Dendritic cell treated with granulocyte-macrophage colony-stimulating factor and Interleukin-4, amounts not matched to agents 40 ng/mL and 50 ng/mL, for 4 days (primary cell): ENCODE measurements around the gene SRGAP1.
"Not testable (repeated sequence)": the region's sequence is repeated elsewhere in the genome, so short reads cannot be mapped to it uniquely, and the experiment has no call there.

ENCODE experiments used
- H3K27ac Mint-ChIP-seq: one replicate; pipeline ENCODE4 v1.8.0; 2022; ENCODE audit warnings: mild to moderate bottlenecking, mixed read lengths
- H3K27me3 Mint-ChIP-seq: one replicate; pipeline ENCODE4 v1.8.0; 2022; ENCODE audit warnings: mild to moderate bottlenecking, mixed read lengths
- H3K36me3 Mint-ChIP-seq: one replicate; pipeline ENCODE4 v1.8.0; 2022; ENCODE audit warnings: low read depth, mixed read lengths
- H3K4me1 Mint-ChIP-seq: one replicate; pipeline ENCODE4 v1.8.0; 2022; ENCODE audit warnings: low read depth, mixed read lengths
- H3K4me3 Mint-ChIP-seq: one replicate; pipeline ENCODE4 v1.8.0; 2022; ENCODE audit warnings: mild to moderate bottlenecking, moderate library complexity, mixed read lengths
- H3K9me3 Mint-ChIP-seq: one replicate; pipeline ENCODE4 v1.8.0; 2022; ENCODE audit warnings: mixed read lengths
- intact Hi-C: fragments of 100-400 bp; cut with micrococcal nuclease; formaldehyde crosslinking; loops from one replicate; pipeline ENCODE4 v1.15.0; 2022

SRGAP1 gene

DNA sequence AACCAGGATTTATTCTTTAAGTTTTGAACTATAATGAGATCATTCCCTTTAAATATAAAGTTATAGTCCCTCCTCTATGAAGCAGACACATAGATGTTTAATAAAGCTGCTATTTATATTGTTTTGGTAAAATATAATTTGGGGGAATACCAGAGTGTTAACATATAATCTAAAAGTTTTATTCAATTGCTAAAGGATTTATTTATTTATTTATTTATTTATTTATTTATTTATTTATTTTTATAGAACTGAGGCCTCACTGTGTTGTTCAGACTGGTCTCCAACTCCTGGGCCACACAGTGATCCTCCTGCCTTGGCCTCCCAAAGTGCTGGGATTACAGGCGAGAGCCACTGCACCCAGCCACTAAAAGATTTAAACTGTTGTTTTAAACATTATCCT lies 278.9 kb downstream of the SRGAP1 start:
- Mint-ChIP-seq H3K36me3 (peaks cover 29% of the 10 kb centered on the region), H3K9me3 (no peaks in the 10 kb centered on the region), H3K27ac (no peak overlapping the region), H3K4me3 (no peak overlapping the region), H3K27me3 (peaks cover 4% of the 10 kb centered on the region), H3K4me1 (no peaks in the 10 kb centered on the region)
- intact Hi-C loops = no loop called here

DNA sequence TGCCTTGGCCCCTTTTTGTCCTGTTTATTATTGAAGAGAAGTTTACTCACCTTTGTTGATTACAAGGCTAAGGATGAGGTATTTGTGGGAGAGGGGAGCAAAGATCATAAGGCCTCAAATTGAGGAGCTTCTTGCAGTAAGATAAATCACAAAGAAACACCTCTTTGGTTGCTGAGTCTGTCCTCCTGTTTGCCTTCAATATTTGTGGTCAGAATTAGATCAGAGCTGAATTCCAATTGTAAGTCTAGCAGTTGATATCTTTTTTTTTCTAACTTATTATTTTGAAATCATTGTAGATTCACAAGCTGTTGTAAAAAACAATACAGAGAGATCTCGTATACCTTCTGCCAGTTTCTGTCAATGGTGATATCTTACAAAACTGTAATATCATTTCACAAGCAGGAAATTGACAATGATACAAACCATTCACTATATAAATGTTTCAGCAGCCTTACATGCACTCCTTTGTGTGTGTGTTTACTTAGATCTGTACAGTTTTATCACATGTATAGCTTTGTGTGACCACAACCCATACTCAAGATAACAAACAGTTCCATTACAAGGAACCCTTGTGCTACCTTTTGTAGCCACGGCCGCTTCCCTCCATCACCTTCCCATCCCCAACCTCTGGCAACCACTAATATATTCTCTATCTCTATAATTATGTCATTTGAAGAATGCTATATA lies 280.2 kb downstream of the SRGAP1 start:
- peaks cover 4% of the 10 kb centered on the region for H3K27me3 Mint-ChIP-seq
- no peak overlapping the region for H3K4me3 Mint-ChIP-seq
- intact Hi-C loops = no loop called here
- H3K4me1 Mint-ChIP-seq = no peaks in the 10 kb centered on the region
- H3K27ac Mint-ChIP-seq = no peak overlapping the region
- H3K9me3 Mint-ChIP-seq = peaks cover 6% of the 10 kb centered on the region
- H3K36me3 Mint-ChIP-seq = peaks cover 36% of the 10 kb centered on the region

DNA sequence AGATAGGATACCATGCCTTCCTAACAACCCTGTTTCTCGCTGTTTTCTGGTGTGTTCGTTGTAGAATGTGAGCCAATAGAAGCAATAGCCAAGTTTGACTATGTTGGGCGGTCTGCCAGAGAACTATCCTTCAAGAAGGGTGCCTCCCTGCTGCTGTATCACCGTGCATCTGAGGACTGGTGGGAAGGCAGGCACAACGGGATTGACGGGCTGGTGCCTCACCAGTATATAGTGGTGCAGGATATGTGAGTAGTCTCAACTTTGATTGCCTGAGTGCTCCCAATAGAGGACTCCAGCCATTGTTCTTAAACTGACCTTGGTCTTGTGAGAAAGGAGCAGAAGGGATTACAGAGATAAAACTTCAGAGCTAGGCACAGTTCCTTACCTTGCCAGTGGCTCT lies 281.4 kb downstream of the SRGAP1 start:
- intact Hi-C loops = no loop called here
- Mint-ChIP-seq H3K36me3 (peaks cover 39% of the 10 kb centered on the region), H3K27me3 (peaks cover 1% of the 10 kb centered on the region), H3K27ac (no peak overlapping the region), H3K9me3 (peaks cover 16% of the 10 kb centered on the region), H3K4me1 (peaks cover under 1% of the 10 kb centered on the region), H3K4me3 (no peak overlapping the region)

DNA sequence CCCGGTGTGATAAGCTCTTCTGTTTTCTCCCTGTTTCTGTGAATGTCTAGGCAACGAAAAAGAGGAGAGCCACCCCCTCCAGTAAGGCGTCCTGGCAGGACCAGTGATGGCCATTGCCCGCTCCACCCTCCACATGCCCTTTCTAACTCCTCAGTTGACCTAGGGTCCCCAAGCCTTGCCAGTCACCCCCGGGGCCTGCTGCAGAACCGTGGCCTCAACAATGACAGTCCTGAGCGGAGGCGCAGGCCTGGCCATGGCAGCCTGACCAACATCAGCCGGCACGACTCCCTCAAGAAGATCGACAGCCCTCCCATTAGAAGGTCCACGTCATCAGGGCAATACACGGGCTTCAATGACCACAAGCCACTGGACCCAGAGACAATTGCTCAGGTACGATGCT lies 283.3 kb downstream of the SRGAP1 start:
- H3K4me1 Mint-ChIP-seq = peaks cover 10% of the 10 kb centered on the region
- intact Hi-C loops = no loop called here
- peaks cover 44% of the 10 kb centered on the region for H3K36me3 Mint-ChIP-seq
- H3K27me3 Mint-ChIP-seq = no peaks in the 10 kb centered on the region
- no peak overlapping the region for H3K27ac Mint-ChIP-seq
- H3K9me3 Mint-ChIP-seq = peaks cover 26% of the 10 kb centered on the region
- no peak overlapping the region for H3K4me3 Mint-ChIP-seq

DNA sequence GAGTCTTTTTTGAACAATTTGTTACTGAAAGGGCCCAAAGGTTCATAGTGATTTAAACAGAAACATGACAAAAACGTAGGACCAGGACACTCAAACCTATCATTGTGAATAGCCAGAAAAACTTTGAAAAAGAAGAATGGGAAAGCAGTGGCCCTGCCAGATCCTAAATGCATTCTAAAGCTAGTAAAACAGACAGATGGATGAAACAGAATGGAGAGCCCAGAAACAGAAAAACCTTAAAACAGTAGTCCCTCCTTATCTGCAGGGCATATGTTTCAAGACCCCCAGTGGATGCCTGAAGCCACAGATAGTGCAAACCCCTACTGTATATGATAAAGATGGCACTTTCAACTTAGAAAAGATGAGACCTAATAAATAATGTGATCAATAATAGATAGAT lies 283.9 kb downstream of the SRGAP1 start:
- peaks cover 48% of the 10 kb centered on the region for H3K36me3 Mint-ChIP-seq
- no peak overlapping the region for H3K4me3 Mint-ChIP-seq
- peaks cover 27% of the 10 kb centered on the region for H3K9me3 Mint-ChIP-seq

DNA sequence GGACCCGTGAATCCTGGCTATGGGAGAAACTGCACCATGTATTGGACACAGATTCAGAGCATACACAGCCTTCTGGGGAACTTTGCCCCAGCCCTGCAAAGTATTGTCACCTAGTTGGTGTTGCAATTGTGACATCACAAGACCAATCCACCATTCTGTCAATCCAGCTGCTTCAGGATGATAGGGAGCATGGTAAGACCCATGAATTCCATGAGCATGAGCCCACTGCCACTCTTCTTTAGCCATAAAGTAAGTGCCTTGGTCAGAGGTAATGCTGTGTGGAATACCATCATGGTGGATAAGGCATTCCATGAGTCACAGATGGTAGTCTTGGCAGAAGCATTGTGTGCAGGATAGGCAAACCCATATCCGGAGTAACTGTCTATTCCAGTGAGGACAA lies 286.0 kb downstream of the SRGAP1 start:
- H3K4me3 Mint-ChIP-seq, H3K27ac Mint-ChIP-seq, H3K27me3 Mint-ChIP-seq, H3K4me1 Mint-ChIP-seq, intact Hi-C loops: not testable (repeated sequence)
- peaks cover 62% of the 10 kb centered on the region for H3K36me3 Mint-ChIP-seq
- peaks cover 42% of the 10 kb centered on the region for H3K9me3 Mint-ChIP-seq

More for the DNA sequence above, 283.9 kb downstream of the SRGAP1 start:
- Mint-ChIP-seq H3K27ac (no peak overlapping the region), H3K4me1 (peaks cover 10% of the 10 kb centered on the region), H3K27me3 (no peaks in the 10 kb centered on the region)
- intact Hi-C loops = no loop called here

DNA sequence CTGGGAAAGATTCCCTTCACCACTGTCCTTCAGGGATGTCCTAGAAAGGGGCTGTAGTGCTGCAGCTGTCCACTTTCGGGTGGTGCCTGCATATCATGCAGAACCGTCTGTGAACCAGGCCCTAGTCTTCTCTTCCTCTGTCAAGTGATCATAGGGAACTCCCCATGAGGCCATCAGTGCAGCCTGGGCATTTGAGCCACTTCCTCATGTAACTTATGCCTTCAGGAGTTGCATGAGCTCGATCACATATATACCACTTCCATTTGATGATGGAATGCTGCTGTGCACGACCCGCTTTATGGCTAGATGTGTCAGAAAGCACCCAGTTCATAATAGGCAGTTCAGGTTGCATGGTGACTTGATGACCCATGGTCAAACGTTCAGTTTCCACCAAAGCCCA lies 287.0 kb downstream of the SRGAP1 start:
- H3K27me3 Mint-ChIP-seq, H3K4me3 Mint-ChIP-seq, H3K4me1 Mint-ChIP-seq, intact Hi-C loops: not testable (repeated sequence)
- H3K27ac Mint-ChIP-seq = peak overlapping the region; percentile 65
- H3K36me3 Mint-ChIP-seq = peaks cover 57% of the 10 kb centered on the region
- peaks cover 42% of the 10 kb centered on the region for H3K9me3 Mint-ChIP-seq

DNA sequence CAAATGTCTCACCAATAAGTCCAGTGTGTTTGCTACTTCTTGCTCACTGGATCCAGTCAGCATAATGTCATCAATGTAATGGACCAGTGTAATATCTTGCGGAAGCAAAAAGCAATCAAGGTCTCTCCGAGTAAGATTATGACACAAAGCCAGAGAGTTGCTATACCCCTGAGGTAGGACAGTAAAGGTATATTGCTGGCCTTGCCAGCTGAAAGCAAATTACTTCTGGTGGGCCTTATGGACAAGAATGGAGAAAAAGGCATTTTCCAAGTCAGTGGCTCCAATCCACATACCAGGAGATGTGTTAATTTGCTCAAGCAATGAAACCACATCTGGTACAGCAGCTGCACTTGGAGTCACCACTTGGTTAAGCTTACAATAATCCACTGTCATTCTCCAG lies 288.2 kb downstream of the SRGAP1 start:
- H3K36me3 Mint-ChIP-seq = peaks cover 53% of the 10 kb centered on the region
- H3K4me1 Mint-ChIP-seq, H3K27ac Mint-ChIP-seq: not testable (repeated sequence)

DNA sequence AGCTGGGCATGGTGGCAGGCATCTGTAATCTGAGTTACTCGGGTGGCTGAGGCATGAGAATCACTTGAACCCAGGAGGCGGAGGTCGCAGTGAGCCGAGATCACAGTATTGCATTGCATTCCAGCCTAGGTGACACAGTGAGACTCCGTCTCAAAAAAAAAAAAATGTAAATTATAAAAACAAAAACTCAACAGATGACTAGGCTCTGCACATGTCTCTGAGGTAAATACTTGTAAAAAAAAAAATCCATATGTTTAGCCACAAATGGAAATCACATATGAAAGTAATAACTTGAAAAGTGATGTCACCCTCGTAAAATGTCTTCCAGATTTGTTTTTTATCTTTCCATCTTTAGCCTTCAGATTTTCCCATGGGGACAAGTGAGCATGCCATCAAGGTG lies 292.6 kb downstream of the SRGAP1 start:
- H3K4me3 Mint-ChIP-seq = no peak overlapping the region
- H3K4me1 Mint-ChIP-seq = no peaks in the 10 kb centered on the region
- H3K36me3 Mint-ChIP-seq = peaks cover 20% of the 10 kb centered on the region
- no peak overlapping the region for H3K27ac Mint-ChIP-seq
- H3K27me3 Mint-ChIP-seq = no peaks in the 10 kb centered on the region
- peaks cover 17% of the 10 kb centered on the region for H3K9me3 Mint-ChIP-seq
- intact Hi-C loops = no loop called here

More for the DNA sequence above, 288.2 kb downstream of the SRGAP1 start:
- peaks cover 42% of the 10 kb centered on the region for H3K9me3 Mint-ChIP-seq
- H3K4me3 Mint-ChIP-seq, H3K27me3 Mint-ChIP-seq, intact Hi-C loops: not testable (repeated sequence)

DNA sequence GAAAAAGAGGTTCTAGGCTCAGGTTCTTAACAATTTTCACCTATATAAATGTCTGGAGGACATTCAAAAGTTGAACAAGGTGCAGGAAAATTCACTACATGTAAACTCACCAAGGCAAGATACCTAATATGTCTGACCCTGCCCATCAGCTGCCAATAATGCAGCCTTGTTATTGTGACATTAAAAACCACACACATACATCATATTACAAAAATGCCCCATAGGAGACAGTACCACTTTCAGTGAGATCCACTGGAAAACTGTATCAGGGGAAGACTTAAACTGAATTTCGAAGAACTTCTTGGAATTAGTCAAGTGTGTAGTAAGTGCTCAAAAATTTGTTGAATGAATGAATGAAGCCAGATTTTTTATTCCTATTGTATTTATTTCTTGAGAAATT lies 294.5 kb downstream of the SRGAP1 start:
- H3K4me3 Mint-ChIP-seq = no peak overlapping the region
- peaks cover 28% of the 10 kb centered on the region for H3K36me3 Mint-ChIP-seq
- intact Hi-C loops = no loop called here
- H3K4me1 Mint-ChIP-seq = peaks cover 6% of the 10 kb centered on the region
- H3K9me3 Mint-ChIP-seq = peaks cover 9% of the 10 kb centered on the region
- H3K27me3 Mint-ChIP-seq = no peaks in the 10 kb centered on the region
- no peak overlapping the region for H3K27ac Mint-ChIP-seq

DNA sequence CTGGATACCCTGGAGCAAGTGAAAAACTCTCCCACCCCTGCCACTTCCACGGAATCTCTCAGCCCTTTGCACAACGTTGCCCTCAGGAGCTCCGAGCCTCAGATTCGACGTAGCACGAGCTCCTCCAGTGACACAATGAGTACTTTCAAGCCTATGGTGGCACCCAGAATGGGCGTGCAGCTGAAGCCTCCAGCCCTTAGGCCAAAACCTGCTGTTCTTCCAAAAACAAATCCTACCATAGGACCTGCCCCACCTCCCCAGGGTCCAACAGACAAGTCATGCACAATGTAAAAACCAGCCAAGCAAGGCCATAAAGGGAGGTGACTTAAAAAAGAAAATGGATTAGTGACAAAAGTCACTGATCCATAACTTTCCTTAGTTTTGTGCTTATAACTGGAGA lies 297.9 kb downstream of the SRGAP1 start:
- H3K4me1 Mint-ChIP-seq = peaks cover 6% of the 10 kb centered on the region
- intact Hi-C loops = no loop called here
- no peaks in the 10 kb centered on the region for H3K27me3 Mint-ChIP-seq
- H3K27ac Mint-ChIP-seq = no peak overlapping the region
- no peak overlapping the region for H3K4me3 Mint-ChIP-seq
- H3K9me3 Mint-ChIP-seq = no peaks in the 10 kb centered on the region
- H3K36me3 Mint-ChIP-seq = peaks cover 32% of the 10 kb centered on the region

DNA sequence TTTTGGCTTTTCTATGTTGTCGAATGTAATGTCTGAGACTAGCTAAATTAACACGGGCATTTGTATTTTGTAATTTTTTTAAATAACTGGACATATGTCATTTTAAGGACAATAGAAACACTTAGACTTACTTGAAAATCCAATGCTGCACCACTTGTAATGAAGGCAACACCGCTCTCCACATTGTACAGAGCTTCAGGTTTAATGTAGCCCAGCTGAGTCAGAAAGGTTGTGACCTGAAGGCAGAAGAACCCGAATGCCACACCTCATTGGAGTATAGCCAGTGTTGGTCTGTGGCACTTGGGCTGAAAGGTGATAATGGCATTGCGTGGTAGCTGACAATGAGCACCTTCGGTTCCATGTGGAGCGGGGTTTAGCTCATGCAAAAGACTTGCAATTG lies 298.3 kb downstream of the SRGAP1 start:
- intact Hi-C loops = no loop called here
- no peak overlapping the region for H3K4me3 Mint-ChIP-seq
- H3K36me3 Mint-ChIP-seq = peaks cover 32% of the 10 kb centered on the region
- no peak overlapping the region for H3K27ac Mint-ChIP-seq
- H3K9me3 Mint-ChIP-seq = no peaks in the 10 kb centered on the region
- H3K27me3 Mint-ChIP-seq = no peaks in the 10 kb centered on the region
- H3K4me1 Mint-ChIP-seq = peaks cover 6% of the 10 kb centered on the region

DNA sequence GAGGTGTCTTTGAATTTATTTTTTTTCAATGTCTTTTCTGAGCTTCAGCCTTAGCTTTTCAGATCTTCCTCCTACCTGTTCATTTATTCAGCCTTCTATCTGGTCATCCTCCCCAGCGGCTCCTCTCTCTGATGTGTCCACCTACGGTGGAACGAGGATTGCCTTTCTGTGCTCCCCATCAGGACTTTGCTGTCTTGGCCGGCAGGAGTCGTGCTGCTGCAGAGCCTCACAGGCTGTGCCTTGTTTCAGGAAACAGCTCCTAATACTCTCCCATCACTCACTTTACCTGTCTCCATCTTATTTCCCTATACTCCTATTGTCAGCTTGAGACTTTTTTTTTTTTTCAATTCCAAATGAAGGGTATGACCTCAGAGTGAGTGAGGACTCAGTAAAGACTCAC lies 300.7 kb downstream of the SRGAP1 start:
- H3K27me3 Mint-ChIP-seq = no peaks in the 10 kb centered on the region
- H3K27ac Mint-ChIP-seq = no peak overlapping the region
- peaks cover 32% of the 10 kb centered on the region for H3K36me3 Mint-ChIP-seq
- no peaks in the 10 kb centered on the region for H3K9me3 Mint-ChIP-seq
- H3K4me1 Mint-ChIP-seq = peaks cover 6% of the 10 kb centered on the region
- no peak overlapping the region for H3K4me3 Mint-ChIP-seq
- intact Hi-C loops = no loop called here

DNA sequence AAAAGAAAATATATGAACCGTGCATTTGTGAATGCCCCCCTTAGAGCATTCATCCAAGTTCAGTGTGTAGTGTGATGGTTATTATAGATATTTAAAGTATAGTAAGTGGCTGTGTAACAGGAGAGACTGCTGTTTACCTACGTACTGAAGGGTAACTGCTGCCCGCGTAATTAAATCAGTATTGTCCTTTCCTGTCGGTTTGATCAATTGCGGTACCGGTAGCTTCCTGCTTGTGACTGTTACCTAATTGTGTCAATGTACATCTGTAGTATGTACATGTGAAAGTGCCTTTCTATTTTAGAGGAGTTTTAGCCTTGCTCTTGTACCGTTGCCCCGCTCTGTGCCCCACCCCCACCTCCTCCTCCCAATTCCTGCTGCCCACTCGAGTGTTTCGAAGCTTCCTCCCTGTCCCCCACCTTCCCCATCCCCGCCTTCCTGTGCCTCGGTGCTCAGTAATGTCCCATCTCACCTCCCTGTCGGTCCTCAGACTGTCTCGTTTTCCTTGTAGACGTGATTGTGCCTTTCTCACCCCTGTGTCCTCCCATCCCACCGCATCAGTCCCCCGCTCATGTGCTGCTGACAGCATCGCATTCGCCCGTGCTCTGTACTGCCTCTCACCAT lies 302.6 kb downstream of the SRGAP1 start:
- no peak overlapping the region for H3K27ac Mint-ChIP-seq

DNA sequence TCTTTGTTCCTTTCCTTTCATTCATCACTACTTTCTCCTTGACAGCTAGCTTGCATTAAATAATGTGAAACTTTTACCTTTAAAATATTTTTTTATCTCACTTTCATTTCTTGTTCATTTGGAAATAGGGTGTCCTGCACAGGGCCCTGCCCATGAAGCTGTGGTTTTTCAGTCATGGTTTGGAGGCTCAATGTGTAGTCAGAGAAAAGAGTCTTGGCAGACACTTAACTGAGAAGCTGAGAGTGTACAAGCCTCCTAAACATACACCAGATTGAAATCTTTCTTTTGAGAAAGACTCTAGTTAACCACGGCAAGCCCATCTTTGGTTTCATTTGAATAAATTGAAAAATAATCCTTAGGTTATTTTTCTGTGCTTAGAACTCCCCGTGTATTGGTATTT lies 303.4 kb downstream of the SRGAP1 start:
- Mint-ChIP-seq H3K9me3 (no peaks in the 10 kb centered on the region), H3K4me3 (no peak overlapping the region), H3K27me3 (no peaks in the 10 kb centered on the region), H3K4me1 (peaks cover 8% of the 10 kb centered on the region), H3K36me3 (peaks cover 24% of the 10 kb centered on the region), H3K27ac (no peak overlapping the region)
- intact Hi-C loops = no loop called here

More for the DNA sequence above, 302.6 kb downstream of the SRGAP1 start:
- intact Hi-C loops = no loop called here
- H3K4me1 Mint-ChIP-seq = peaks cover 6% of the 10 kb centered on the region
- no peak overlapping the region for H3K4me3 Mint-ChIP-seq
- peaks cover 31% of the 10 kb centered on the region for H3K36me3 Mint-ChIP-seq
- no peaks in the 10 kb centered on the region for H3K9me3 Mint-ChIP-seq
- H3K27me3 Mint-ChIP-seq = no peaks in the 10 kb centered on the region
